SU-DHL-6 (cell line): ENCODE measurements around the gene LRRTM3.

ENCODE experiments used
- CTCF ChIP-seq: fragments of 200-600 bp; sonication (generic); IDR thresholded peaks from one replicate; pipeline ENCODE4 v1.5.1; 2017; ENCODE audit warnings: antibody characterized with exemption, mild to moderate bottlenecking, low read length, moderate library complexity; ENCODE audit not compliant: insufficient read depth, poor library complexity, severe bottlenecking
- EZH2phosphoT487 ChIP-seq: fragments of 200-600 bp; sonication (generic), shearing (Covaris generic); conservative IDR thresholded peaks from 2 replicates; pipeline ENCODE4 v1.6.1; 2018; ENCODE audit warnings: mild to moderate bottlenecking, antibody characterized with exemption, low read length, moderate library complexity, mixed read lengths

- no peak for TF ChIP-seq CTCF
- no peak for TF ChIP-seq EZH2phosphoT487
These were observed 1.0 kb downstream of the LRRTM3 start for GRCh38 chr10:66926841-66927240.
